MM.1S (cell line): ENCODE results near the gene SFXN4.
"Not testable (repeated sequence)": the region's sequence is repeated elsewhere in the genome, so short reads cannot be mapped to it uniquely, and the experiment has no call there.

ENCODE experiments used
- DNase-seq: peaks from one replicate; pipeline ENCODE4 v3.0.0-alpha.2; 2015
- H2AFZ ChIP-seq: fragments of 300-600 bp; sonication (generic); 2 replicates; pipeline ENCODE4 v1.6.0; 2016; ENCODE audit warnings: antibody characterized with exemption, low read length
- H3F3A ChIP-seq: fragments of 300-600 bp; sonication (generic); 2 replicates; pipeline ENCODE4 v1.6.1; 2016; ENCODE audit warnings: mild to moderate bottlenecking, antibody characterized with exemption, low read length, moderate library complexity, mixed read lengths; ENCODE audit not compliant: insufficient read depth
- H3K27ac ChIP-seq: fragments of 300-600 bp; sonication (generic); 2 replicates; pipeline ENCODE4 v1.5.1; 2016; ENCODE audit warnings: mild to moderate bottlenecking, low read length
- H3K27me3 ChIP-seq: fragments of 300-600 bp; sonication (generic); replicated peaks from 2 replicates; pipeline ENCODE4 v1.6.0; 2016; ENCODE audit warnings: low read length; ENCODE audit not compliant: insufficient read depth
- H3K36me3 ChIP-seq: fragments of 300-600 bp; sonication (generic); replicated peaks from 2 replicates; pipeline ENCODE4 v1.6.1; 2016; ENCODE audit warnings: mild to moderate bottlenecking, low read length, mixed read lengths; ENCODE audit not compliant: insufficient read depth
- H3K4me1 ChIP-seq: fragments of 300-600 bp; sonication (generic); 2 replicates; pipeline ENCODE4 v1.6.1; 2016; ENCODE audit warnings: low read length, mixed read lengths
- H3K4me2 ChIP-seq: fragments of 300-600 bp; sonication (generic); 2 replicates; pipeline ENCODE4 v1.6.0; 2016; ENCODE audit warnings: low read depth, low read length
- H3K4me3 ChIP-seq: fragments of 300-600 bp; sonication (generic); 2 replicates; pipeline ENCODE4 v1.5.1; 2016; ENCODE audit warnings: low read length, mixed read lengths
- H3K79me2 ChIP-seq: fragments of 300-600 bp; sonication (generic); 2 replicates; pipeline ENCODE4 v1.6.1; 2016; ENCODE audit warnings: mixed run types, low read length, mixed read lengths
- H3K9ac ChIP-seq: fragments of 300-600 bp; sonication (generic); 2 replicates; pipeline ENCODE4 v1.6.1; 2016; ENCODE audit warnings: low read length, mixed read lengths
- H3K9me2 ChIP-seq: fragments of 300-600 bp; sonication (generic); replicated peaks from 2 replicates; pipeline ENCODE4 v1.6.1; 2016; ENCODE audit warnings: mild to moderate bottlenecking, low read length, mixed read lengths; ENCODE audit not compliant: insufficient read depth
- H3K9me3 ChIP-seq: fragments of 300-600 bp; sonication (generic); replicated peaks from 2 replicates; pipeline ENCODE4 v1.6.1; 2016; ENCODE audit warnings: mild to moderate bottlenecking, low read length, mixed read lengths; ENCODE audit not compliant: insufficient read depth
- H4K20me1 ChIP-seq: fragments of 300-600 bp; sonication (generic); 2 replicates; pipeline ENCODE4 v1.6.1; 2016; ENCODE audit warnings: mild to moderate bottlenecking, low read length, moderate library complexity, mixed read lengths; ENCODE audit not compliant: insufficient read depth
- EZH2 ChIP-seq: fragments of 300-600 bp; sonication (generic); optimal IDR thresholded peaks from 2 replicates; pipeline ENCODE3; 2017; ENCODE audit warnings: low read depth, mild to moderate bottlenecking, antibody characterized with exemption, low read length, mixed read lengths
- EZH2phosphoT487 ChIP-seq: fragments of 300-600 bp; sonication (generic); IDR thresholded peaks from 2 replicates; pipeline ENCODE4 v1.6.1; 2018; ENCODE audit warnings: antibody characterized with exemption, low read length
- TF ChIP-seq, protein P1 (sequence below): fragments of 300-600 bp; sonication (generic); IDR thresholded peaks from 2 replicates; pipeline ENCODE4 v1.5.1; 2016; ENCODE audit warnings: antibody characterized with exemption, low read length, mixed read lengths

Gene SFXN4

DNA sequence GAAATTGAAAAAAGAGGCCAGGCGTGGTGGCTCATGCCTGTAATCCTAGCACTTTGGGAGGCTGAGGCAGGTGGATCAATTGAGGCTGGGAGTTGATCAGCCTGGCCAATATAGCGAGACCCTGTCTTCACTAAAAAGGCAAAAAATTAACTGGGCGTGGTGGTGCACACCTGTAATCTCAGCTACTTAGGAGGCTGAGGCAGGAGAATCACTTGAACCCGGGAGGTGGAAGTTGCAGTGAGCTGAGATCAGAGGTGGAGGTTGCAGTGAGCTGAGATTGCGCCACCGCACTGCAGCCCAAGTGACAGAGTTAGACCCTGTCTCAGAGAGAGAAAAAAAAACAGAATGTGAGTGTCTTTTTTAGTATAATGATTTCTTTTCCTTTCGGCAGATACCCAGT, 59.6 kb downstream of the SFXN4 start:
- not testable (repeated sequence) for H3K4me2 ChIP-seq, H3K9ac ChIP-seq, H3K27ac ChIP-seq

GRCh38 chr10:119105155-119105554, 60.4 kb downstream of the SFXN4 start:
- H3K27me3 ChIP-seq = no peaks in the 10 kb centered on the region
- no peak overlapping the region for H3K27ac ChIP-seq
- DNase-seq = no peak
- no peaks in the 10 kb centered on the region for H3K36me3 ChIP-seq
- peaks cover 22% of the 10 kb centered on the region for H3K79me2 ChIP-seq
- H3K4me1 ChIP-seq = 0 out of 2 replicates have a peak, but pooled peaks cover 6% of the 10 kb centered on the region
- no peak overlapping the region for H2AFZ ChIP-seq
- TF ChIP-seq, protein P1, sequence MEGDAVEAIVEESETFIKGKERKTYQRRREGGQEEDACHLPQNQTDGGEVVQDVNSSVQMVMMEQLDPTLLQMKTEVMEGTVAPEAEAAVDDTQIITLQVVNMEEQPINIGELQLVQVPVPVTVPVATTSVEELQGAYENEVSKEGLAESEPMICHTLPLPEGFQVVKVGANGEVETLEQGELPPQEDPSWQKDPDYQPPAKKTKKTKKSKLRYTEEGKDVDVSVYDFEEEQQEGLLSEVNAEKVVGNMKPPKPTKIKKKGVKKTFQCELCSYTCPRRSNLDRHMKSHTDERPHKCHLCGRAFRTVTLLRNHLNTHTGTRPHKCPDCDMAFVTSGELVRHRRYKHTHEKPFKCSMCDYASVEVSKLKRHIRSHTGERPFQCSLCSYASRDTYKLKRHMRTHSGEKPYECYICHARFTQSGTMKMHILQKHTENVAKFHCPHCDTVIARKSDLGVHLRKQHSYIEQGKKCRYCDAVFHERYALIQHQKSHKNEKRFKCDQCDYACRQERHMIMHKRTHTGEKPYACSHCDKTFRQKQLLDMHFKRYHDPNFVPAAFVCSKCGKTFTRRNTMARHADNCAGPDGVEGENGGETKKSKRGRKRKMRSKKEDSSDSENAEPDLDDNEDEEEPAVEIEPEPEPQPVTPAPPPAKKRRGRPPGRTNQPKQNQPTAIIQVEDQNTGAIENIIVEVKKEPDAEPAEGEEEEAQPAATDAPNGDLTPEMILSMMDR = no peak
- no peak for TF ChIP-seq EZH2
- TF ChIP-seq EZH2phosphoT487 = no peak
- peak overlapping the region; percentile 64; the same call in 1 of the 2 replicates for H3K9ac ChIP-seq
- no peaks in the 10 kb centered on the region for H4K20me1 ChIP-seq
- H3F3A ChIP-seq = peaks cover 3% of the 10 kb centered on the region
- H3K9me3 ChIP-seq = no peaks in the 10 kb centered on the region
- H3K4me2 ChIP-seq = peak overlapping the region; percentile 96
- H3K4me3 ChIP-seq = peak overlapping the region; percentile 72
- no peaks in the 10 kb centered on the region for H3K9me2 ChIP-seq

More for the DNA sequence above, 59.6 kb downstream of the SFXN4 start:
- not testable (repeated sequence) for H3K4me1 ChIP-seq, H3F3A ChIP-seq, H3K9me3 ChIP-seq, H3K9me2 ChIP-seq, H3K4me3 ChIP-seq, H4K20me1 ChIP-seq, H3K36me3 ChIP-seq, DNase-seq, H2AFZ ChIP-seq, H3K27me3 ChIP-seq
- H3K79me2 ChIP-seq = peaks cover 22% of the 10 kb centered on the region

GRCh38 chr10:119104654-119105015, 60.9 kb downstream of the SFXN4 start:
- H3K9me2 ChIP-seq = no peaks in the 10 kb centered on the region
- TF ChIP-seq EZH2phosphoT487 (no peak), EZH2 (no peak)
- TF ChIP-seq, protein P1 = no peak
- H3K9me3 ChIP-seq = no peaks in the 10 kb centered on the region
- H3K36me3 ChIP-seq = no peaks in the 10 kb centered on the region
- peak overlapping the region; percentile 72 for H3K4me3 ChIP-seq
- no peaks in the 10 kb centered on the region for H4K20me1 ChIP-seq
- H3K9ac ChIP-seq = peak overlapping the region; percentile 64; the same call in 1 of the 2 replicates
- 0 out of 2 replicates have a peak, but pooled peaks cover 6% of the 10 kb centered on the region for H3K4me1 ChIP-seq
- H3F3A ChIP-seq = peaks cover 3% of the 10 kb centered on the region
- no peaks in the 10 kb centered on the region for H3K27me3 ChIP-seq
- H3K79me2 ChIP-seq = peaks cover 22% of the 10 kb centered on the region
- H2AFZ ChIP-seq = peak overlapping the region; percentile 41; the same call in 1 of the 2 replicates
- no peak for DNase-seq
- H3K27ac ChIP-seq = no peak overlapping the region
- peak overlapping the region; percentile 96 for H3K4me2 ChIP-seq

GRCh38 chr10:119103903-119104653, 61.4 kb downstream of the SFXN4 start, which contains the start of gene DENND10:
Gene DENND10, plus strand, starts transcription at chr10:119104113. Its CDS starts 30 bp downstream, at chr10:119104143.
- Histone ChIP-seq H3K4me3 (peak within 1 kb of the TSS; percentile 72), H3K36me3 (no peaks in the 10 kb centered on the region), H3K27ac (no peak within 1 kb of the TSS), H3K27me3 (no peaks in the 10 kb centered on the region), H3K4me2 (peak within 1 kb of the TSS; percentile 96), H4K20me1 (no peaks in the 10 kb centered on the region), H3K9ac (peak within 1 kb of the TSS; percentile 64; the same call in 1 of the 2 replicates), H3K79me2 (peaks cover 22% of the 10 kb centered on the region), H2AFZ (peak within 1 kb of the TSS; percentile 49), H3K4me1 (0 out of 2 replicates have a peak, but pooled peaks cover 6% of the 10 kb centered on the region), H3F3A (peaks cover 3% of the 10 kb centered on the region), H3K9me3 (no peaks in the 10 kb centered on the region), H3K9me2 (no peaks in the 10 kb centered on the region)
- TF ChIP-seq, protein P1 = no peak
- TF ChIP-seq EZH2 (no peak), EZH2phosphoT487 (no peak)
- peak; percentile 78 for DNase-seq
